Measurements from ENCODE around the gene PLXDC2. TPM values are rescaled to one million over a fixed set of nuclear protein-coding genes. Genes with fewer than 3 reads are reported as not detected.

The PLXDC2 gene
- total RNA-seq, 1 donor from 2014 or later = 94.1 TPM

DNA sequence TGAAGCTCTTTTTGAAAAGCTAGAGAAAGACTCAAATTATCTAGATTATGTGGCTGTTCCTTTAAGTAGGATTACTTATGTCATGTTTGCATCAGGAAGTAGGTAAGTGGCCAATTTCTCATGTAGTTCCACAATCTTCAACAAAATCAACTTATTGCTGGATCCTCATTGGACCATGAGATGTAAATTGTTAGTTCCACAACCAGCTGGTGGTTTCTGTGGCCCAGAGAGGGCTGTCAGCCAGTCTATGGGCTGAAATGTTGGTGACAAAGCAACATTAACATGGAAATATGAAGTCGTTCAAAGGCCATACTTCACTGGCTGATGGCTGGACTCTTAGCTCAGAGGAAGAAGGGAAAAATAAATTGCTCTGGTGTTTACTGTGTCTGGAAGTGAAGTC, 157.9 kb downstream of the PLXDC2 start:
- intact Hi-C loops (cut with DNase I) = no loop called here
- Histone ChIP-seq H3K27me3 (no peaks in the 10 kb centered on the region), H3K36me3 (no peaks in the 10 kb centered on the region), H3K4me3 (no peak overlapping the region), H3K27ac (peak overlapping the region; percentile 62 to 65), H3K4me1 (peaks cover 0 to 11% of the 10 kb centered on the region in 2 donors), H3K9me3 (no peaks in the 10 kb centered on the region)
- TF ChIP-seq, protein P1, sequence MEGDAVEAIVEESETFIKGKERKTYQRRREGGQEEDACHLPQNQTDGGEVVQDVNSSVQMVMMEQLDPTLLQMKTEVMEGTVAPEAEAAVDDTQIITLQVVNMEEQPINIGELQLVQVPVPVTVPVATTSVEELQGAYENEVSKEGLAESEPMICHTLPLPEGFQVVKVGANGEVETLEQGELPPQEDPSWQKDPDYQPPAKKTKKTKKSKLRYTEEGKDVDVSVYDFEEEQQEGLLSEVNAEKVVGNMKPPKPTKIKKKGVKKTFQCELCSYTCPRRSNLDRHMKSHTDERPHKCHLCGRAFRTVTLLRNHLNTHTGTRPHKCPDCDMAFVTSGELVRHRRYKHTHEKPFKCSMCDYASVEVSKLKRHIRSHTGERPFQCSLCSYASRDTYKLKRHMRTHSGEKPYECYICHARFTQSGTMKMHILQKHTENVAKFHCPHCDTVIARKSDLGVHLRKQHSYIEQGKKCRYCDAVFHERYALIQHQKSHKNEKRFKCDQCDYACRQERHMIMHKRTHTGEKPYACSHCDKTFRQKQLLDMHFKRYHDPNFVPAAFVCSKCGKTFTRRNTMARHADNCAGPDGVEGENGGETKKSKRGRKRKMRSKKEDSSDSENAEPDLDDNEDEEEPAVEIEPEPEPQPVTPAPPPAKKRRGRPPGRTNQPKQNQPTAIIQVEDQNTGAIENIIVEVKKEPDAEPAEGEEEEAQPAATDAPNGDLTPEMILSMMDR (IDR thresholded peaks at IDR 0.05) = no peak
- DNase-seq (ENCODE audit: low spot score in 2 of 2) = no peak

DNA sequence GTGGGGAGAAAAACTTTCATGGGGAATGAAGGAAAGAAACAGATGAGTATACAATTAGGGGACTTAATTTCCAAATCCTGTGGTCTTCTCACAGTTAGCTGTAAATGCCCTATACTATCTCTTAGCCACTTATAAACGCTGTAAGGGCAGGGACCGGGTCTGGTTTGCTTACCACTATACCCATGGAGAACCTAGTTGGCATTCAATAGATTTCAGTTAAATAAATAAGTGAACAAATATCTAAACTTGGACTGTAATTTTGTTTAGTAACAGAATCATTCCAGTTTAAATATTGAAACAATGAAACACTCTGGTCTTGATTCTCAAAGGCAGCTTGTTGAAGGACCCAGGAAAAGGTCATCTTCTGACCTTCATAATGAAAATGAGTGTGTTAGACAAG, 158.3 kb downstream of the PLXDC2 start:
- TF ChIP-seq, protein P1 (IDR thresholded peaks at IDR 0.05) = no peak
- intact Hi-C loops (cut with DNase I) = no loop called here
- peaks cover 0 to 14% of the 10 kb centered on the region in 2 donors for H3K4me1 ChIP-seq
- no peaks in the 10 kb centered on the region for H3K9me3 ChIP-seq
- no peak overlapping the region for H3K4me3 ChIP-seq
- H3K27me3 ChIP-seq = no peaks in the 10 kb centered on the region
- H3K27ac ChIP-seq = peak overlapping the region; percentile 62 to 65
- H3K36me3 ChIP-seq = no peaks in the 10 kb centered on the region
- DNase-seq (ENCODE audit: low spot score in 2 of 2) = no peak

DNA sequence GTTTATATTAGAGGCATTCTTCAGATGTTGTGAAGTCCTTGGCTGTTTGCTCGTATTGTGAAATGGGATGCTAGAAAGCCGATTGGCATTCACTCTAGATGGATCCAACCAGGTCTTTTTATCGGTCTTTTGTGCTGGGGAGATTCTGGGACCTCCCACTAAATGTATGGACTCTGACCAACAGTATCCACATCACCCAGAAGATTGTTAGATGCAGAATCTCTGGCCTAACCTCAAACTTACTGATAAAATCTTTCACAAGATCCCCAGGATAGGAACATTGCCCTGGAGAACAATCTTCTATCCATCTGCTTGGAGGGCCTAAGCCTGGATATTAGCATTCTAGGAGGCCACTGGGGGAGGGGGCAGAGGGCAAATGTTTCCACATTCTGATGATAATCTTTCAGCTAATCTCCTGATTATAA, 160.9 kb downstream of the PLXDC2 start:
- intact Hi-C loops (cut with DNase I) = no loop called here
- Histone ChIP-seq H3K27ac (no peak overlapping the region), H3K4me1 (peaks cover 0 to 7% of the 10 kb centered on the region in 2 donors)

DNA sequence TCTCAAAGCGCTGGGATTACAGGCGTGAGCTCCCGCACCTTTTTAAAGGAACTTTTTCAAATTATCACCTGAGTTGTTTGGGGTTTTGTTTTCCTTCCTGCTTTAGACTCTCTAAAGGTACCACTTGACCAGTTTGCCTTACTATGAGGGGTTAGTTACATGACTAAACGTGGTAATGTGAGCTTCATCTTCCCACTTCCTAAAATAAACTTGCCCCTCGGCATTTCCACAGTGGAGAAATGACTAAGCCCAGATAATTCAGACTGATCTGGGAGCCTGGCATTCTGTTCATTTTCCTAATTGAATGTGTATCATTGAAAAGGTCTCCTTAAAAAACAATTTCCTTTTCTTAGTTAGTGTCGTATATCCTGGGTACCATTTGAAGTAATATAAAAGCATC, 163.4 kb downstream of the PLXDC2 start:
- Histone ChIP-seq H3K27ac (no peak overlapping the region), H3K4me1 (peaks cover 0 to 3% of the 10 kb centered on the region in 2 donors), H3K27me3 (no peaks in the 10 kb centered on the region), H3K4me3 (no peak overlapping the region), H3K36me3 (no peaks in the 10 kb centered on the region), H3K9me3 (no peaks in the 10 kb centered on the region)
- no peak for DNase-seq (ENCODE audit: low spot score in 2 of 2)
- intact Hi-C loops (cut with DNase I) = no loop called here
- TF ChIP-seq, protein P1 (IDR thresholded peaks at IDR 0.05) = no peak

More for the DNA sequence above, 160.9 kb downstream of the PLXDC2 start:
- no peak for DNase-seq (ENCODE audit: low spot score in 2 of 2)
- no peaks in the 10 kb centered on the region for H3K27me3 ChIP-seq
- H3K4me3 ChIP-seq = no peak overlapping the region
- TF ChIP-seq, protein P1 (IDR thresholded peaks at IDR 0.05) = no peak
- H3K9me3 ChIP-seq = no peaks in the 10 kb centered on the region
- no peaks in the 10 kb centered on the region for H3K36me3 ChIP-seq

DNA sequence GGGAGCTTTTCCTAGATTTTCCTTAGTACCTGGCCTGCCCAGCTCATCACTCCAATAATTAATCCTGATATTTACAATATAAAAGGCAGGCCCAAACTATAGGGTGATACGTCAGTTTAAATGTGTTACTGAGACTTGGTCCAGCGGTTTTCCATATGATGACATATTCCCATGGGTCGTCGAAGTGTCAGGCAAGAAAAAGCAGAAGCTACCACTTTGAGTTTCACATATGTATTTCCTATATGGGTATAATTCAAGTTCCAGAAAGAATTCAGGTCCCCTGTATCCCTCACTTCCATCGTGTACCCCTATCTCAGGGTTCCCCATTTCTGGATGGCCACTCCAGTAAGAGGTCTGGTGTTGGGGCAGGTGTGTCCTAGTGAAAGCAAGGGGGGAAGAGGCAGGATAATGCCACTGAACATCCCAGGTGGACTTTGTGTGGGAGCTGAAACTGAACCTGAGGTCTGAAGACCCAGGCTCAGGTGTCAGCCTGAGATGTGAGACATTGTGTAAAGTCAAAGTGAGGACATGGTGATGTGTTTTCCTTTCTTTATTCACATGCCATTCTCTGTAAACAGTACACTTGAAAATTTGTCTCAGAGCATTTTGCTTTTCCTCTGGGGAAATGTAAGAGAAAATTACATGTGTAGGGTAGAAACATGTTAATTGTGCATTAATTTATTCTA, 167.8 kb downstream of the PLXDC2 start:
- DNase-seq (ENCODE audit: low spot score in 2 of 2) = no peak
- Histone ChIP-seq H3K4me3 (no peak overlapping the region), H3K36me3 (no peaks in the 10 kb centered on the region), H3K4me1 (peaks cover 0 to 3% of the 10 kb centered on the region in 2 donors), H3K27ac (no peak overlapping the region), H3K27me3 (no peaks in the 10 kb centered on the region), H3K9me3 (no peaks in the 10 kb centered on the region)
- intact Hi-C loops (cut with DNase I) = no loop called here
- TF ChIP-seq, protein P1 (IDR thresholded peaks at IDR 0.05) = no peak
